HG02943 (cell line): ENCODE results near the gene TMEM69.
"Not testable (repeated sequence)": the region's sequence is repeated elsewhere in the genome, so short reads cannot be mapped to it uniquely, and the experiment has no call there.

Experiments used
- ATAC-seq: cut with Tn5 transposase; IDR thresholded peaks from one replicate; pipeline ENCODE4 v1.9.1; 2021; ENCODE audit warnings: mild to moderate bottlenecking, low read depth, moderate library complexity; ENCODE audit not compliant: unreplicated experiment

The TMEM69 gene

GRCh38 chr1:45730075-45730779, 42.2 kb downstream of the TMEM69 start:
- no peak for ATAC-seq

- no peak for ATAC-seq
Observed at GRCh38 chr1:45730780-45731319, 42.9 kb downstream of the TMEM69 start.

- ATAC-seq: no peak
Observed at GRCh38 chr1:45739137-45739536, 51.2 kb downstream of the TMEM69 start.

GRCh38 chr1:45739641-45740156, 51.7 kb downstream of the TMEM69 start:
- ATAC-seq: not testable (repeated sequence)
